Activated naive CD8-positive, alpha-beta T cell treated with anti-CD3 and anti-CD28 coated beads, Interleukin-2, amount 10 ng/mL, durations not matched to agents 7 days and 5 days (primary cell): ENCODE data around the gene MPIG6B. TPM values are rescaled to one million over a fixed set of nuclear protein-coding genes. Genes with fewer than 3 reads are reported as not detected.
A peak's percentile ranks its signal among the peaks of the same experiment; 100 is the strongest.

Experiments used
- ATAC-seq: fragments of 150-1000 bp; cut with Tn5 transposase; one replicate; pipeline ENCODE4 v1.10.0; 2021; ENCODE audit warnings: low read depth, moderate library complexity
- POLR2A ChIA-PET: fragments of 350-600 bp; sonication (Branson Sonifier 250); formaldehyde crosslinking; loops from one replicate; lab custom pipeline; 2021; ENCODE audit warnings: antibody characterized with exemption; lab: Charles Lee
- DNase-seq: peaks from one replicate; pipeline ENCODE4 v3.0.0; 2021
- H3K27ac Mint-ChIP-seq: one replicate; pipeline ENCODE4 v1.8.0; 2022; ENCODE audit warnings: mild to moderate bottlenecking, mixed read lengths
- H3K27me3 Mint-ChIP-seq: one replicate; pipeline ENCODE4 v1.8.0; 2022; ENCODE audit warnings: mild to moderate bottlenecking, moderate library complexity, mixed read lengths
- H3K36me3 Mint-ChIP-seq: one replicate; pipeline ENCODE4 v1.8.0; 2021; ENCODE audit warnings: mild to moderate bottlenecking, mixed read lengths
- H3K4me1 Mint-ChIP-seq: one replicate; pipeline ENCODE4 v1.8.0; 2021; ENCODE audit warnings: mixed read lengths
- H3K4me3 Mint-ChIP-seq: one replicate; pipeline ENCODE4 v1.8.0; 2022; ENCODE audit warnings: mild to moderate bottlenecking, moderate library complexity, mixed read lengths
- H3K9me3 Mint-ChIP-seq: one replicate; pipeline ENCODE4 v1.8.0; 2021; ENCODE audit warnings: mixed read lengths
- total RNA-seq, 2 experiments: library from RNA; stranded (reverse); gene quantifications; one replicate each; pipeline ENCODE4 v1.2.3, GENCODE V29; 2021

MPIG6B gene, protein sequence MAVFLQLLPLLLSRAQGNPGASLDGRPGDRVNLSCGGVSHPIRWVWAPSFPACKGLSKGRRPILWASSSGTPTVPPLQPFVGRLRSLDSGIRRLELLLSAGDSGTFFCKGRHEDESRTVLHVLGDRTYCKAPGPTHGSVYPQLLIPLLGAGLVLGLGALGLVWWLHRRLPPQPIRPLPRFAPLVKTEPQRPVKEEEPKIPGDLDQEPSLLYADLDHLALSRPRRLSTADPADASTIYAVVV
- 1 to 10 TPM; 1.2 to 1.5 TPM for total RNA-seq

DNA sequence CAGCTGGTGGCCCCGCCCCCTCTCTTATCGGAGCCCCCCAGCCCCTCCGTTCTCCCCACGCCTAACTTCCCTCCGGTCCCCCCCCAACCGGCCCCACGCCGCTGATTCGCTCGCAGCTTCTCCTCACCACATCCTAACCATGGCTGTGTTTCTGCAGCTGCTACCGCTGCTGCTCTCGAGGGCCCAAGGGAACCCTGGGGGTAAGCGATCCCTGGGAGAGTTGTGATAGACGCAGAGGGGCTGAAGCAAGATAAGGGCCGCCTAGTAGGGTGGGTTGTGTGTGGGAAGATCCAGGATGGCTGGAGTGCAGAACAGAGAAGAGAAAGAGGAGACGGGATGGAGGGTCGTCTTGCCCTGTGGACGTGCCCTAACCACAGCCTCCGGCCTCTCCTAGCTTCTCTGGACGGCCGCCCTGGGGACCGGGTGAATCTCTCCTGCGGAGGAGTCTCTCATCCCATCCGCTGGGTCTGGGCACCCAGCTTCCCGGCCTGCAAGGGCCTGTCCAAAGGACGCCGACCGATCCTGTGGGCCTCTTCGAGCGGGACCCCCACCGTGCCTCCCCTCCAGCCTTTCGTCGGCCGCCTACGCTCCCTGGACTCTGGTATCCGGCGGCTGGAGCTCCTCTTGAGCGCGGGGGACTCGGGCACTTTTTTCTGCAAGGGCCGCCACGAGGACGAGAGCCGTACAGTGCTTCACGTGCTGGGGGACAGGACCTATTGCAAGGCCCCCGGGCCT lies at the start of gene MPIG6B:
MPIG6B (plus strand) TSS at position 129 of the 735 bp plus-strand sequence; CDS start at position 140, 11 bp downstream.
- peak; percentile 55 for ATAC-seq
- H3K27me3 Mint-ChIP-seq: peaks cover 3% of the 10 kb centered on the region
- POLR2A ChIA-PET: interaction anchor here (0.9 to 9.4 kb wide), 9 partner anchors 9 to 104 kb away, joined by 3 to 137 read pairs (median 4); partner anchors contain the start of genes ABHD16A, CLIC1, GPANK1 and HSPA1B
- peak within 1 kb of the TSS; percentile 85 for H3K27ac Mint-ChIP-seq
- peaks cover 35% of the 10 kb centered on the region for H3K4me1 Mint-ChIP-seq
- peak within 1 kb of the TSS; percentile 69 for H3K4me3 Mint-ChIP-seq
- peak; percentile 51 for DNase-seq
- no peaks in the 10 kb centered on the region for H3K9me3 Mint-ChIP-seq
- H3K36me3 Mint-ChIP-seq: peaks cover 16% of the 10 kb centered on the region

DNA sequence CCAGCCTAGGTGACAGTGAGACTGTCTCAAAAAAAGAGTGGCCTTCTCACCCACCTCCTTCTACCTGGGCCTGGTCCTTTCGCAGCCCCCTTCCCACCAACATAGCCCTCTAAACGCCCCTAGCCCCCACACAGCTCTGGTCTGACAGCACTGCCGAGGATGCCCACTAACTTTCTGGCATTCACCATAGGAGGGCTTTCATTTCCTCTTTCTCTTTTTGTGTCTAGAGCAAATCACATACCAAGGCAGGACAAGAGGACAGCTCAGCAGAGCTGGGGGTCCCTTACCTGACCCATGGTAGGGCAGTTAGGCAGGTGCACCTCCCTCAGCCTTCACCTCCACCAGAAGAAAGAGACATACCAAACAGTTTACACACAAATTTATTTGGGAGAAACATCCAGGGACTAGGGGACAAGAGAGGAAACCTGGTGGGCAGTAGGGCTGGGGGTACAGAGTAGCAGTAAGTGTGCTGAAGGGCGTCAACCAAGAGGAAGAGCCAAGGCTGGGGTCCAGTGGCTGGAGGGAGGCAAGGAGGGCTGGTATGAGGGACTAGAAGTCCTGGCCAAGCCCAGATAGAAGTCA lies 46.8 kb upstream of the MPIG6B start:
- H3K9me3 Mint-ChIP-seq: no peaks in the 10 kb centered on the region
- ATAC-seq (no peak), DNase-seq (no peak)
- H3K27ac Mint-ChIP-seq: peak overlapping the region; percentile 6
- peaks cover 28% of the 10 kb centered on the region for H3K4me1 Mint-ChIP-seq
- H3K27me3 Mint-ChIP-seq: no peaks in the 10 kb centered on the region
- peaks cover 9% of the 10 kb centered on the region for H3K36me3 Mint-ChIP-seq
- POLR2A ChIA-PET: interaction anchor here (0.7 kb wide), 1 partner anchor 129 kb away, joined by 6 read pairs; the partner anchor contains the start of genes ATP6V1G2 and NFKBIL1
- no peak overlapping the region for H3K4me3 Mint-ChIP-seq

DNA sequence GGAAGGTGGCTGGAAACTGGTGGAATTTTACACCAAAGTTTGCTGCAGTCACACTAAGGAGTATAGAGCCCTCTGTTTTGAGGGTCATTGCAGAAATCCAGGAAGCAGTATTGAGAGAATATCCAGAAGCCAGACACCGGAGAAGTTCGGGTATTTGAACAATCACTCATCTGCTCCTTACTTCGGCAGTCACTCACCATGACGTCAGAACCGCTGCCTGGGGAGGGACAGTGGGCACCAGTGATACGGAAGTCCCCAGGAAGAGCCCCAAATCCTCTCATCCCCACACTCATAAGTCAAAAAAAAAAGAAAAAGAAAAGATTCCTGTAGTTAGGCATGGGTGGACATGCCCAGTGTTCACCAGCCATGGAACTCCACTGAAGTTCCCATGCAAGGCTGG lies 46.3 kb upstream of the MPIG6B start:
- no peak for ATAC-seq
- POLR2A ChIA-PET: no interaction called here
- no peaks in the 10 kb centered on the region for H3K27me3 Mint-ChIP-seq
- H3K27ac Mint-ChIP-seq: no peak overlapping the region
- peaks cover 9% of the 10 kb centered on the region for H3K36me3 Mint-ChIP-seq
- DNase-seq: no peak
- peaks cover 30% of the 10 kb centered on the region for H3K4me1 Mint-ChIP-seq
- H3K4me3 Mint-ChIP-seq: no peak overlapping the region
- no peaks in the 10 kb centered on the region for H3K9me3 Mint-ChIP-seq

DNA sequence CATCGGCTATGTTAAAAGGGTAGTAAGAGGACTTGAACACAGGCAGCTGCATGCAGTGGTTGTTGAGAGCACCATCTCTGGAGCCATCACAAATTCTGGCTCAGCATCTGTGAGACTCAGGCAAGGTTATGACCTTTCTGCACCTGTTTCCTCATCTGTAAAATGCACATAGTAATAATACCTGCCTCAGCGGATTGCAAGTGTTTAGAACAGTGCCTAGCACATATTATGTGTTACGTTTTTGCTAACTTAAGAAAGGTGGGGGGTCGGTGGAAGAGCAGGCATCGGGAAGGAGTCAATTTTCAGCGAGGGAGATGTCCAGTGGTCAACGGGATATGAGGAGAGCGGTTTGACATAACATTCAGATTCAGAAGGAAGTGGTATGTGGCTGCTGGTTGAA lies 45.2 kb upstream of the MPIG6B start:
- POLR2A ChIA-PET: interaction anchor here (2.0 kb wide), 1 partner anchor 62 kb away, joined by 7 read pairs; the partner anchor contains the start of gene MSH5
- Mint-ChIP-seq H3K27ac (no peak overlapping the region), H3K27me3 (no peaks in the 10 kb centered on the region), H3K4me1 (peaks cover 30% of the 10 kb centered on the region), H3K36me3 (peaks cover 2% of the 10 kb centered on the region), H3K9me3 (no peaks in the 10 kb centered on the region), H3K4me3 (no peak overlapping the region)
- DNase-seq (no peak), ATAC-seq (no peak)

DNA sequence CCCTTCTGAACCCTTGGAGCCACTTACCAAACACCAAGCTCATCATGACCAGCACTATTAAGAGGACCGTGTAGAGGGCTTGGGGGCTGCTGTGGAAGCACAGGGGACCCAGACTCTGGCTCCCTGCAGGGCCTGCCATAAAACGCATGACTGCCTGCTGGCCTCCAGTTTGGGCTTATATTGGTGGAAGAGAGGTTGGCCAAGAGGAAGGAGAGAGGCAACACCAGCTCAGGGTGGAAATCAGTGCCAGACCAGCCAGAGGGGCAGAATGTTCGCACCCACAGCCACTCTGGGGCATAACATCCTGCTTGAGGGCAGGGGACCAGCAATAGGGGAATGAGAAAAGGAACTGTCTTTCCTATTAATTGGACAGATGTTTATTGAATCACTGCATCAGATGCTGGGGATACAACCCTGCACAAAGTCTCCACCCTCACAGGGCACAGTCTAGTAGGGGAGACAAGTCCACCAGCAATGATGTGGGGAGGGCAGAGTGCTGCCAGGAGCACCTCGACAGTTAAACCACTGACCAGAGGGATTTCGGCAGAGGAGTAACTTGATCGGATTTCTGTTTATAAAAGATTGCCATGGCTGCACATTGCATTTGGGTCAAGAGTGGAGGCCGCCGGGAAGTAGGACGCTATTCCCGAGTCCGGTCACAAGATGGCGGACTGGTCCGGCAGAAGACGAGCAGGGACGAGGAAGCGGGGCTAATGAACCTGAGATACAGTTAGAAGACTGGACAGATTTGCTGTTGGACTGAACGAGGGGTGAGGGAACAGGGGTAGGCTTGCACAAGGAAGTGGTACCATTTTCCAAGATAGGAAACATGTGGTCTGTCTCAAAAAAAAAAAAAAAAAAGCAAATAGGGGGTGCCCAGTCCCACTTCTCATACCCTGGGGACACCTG lies 42.7 kb upstream of the MPIG6B start, which contains the start of gene LY6G5C:
LY6G5C (minus strand) TSS at position 842 of the 909 bp plus-strand sequence; CDS start at position 148, 694 bp downstream.
- peak; percentile 68 for DNase-seq
- Mint-ChIP-seq H3K9me3 (no peaks in the 10 kb centered on the region), H3K27ac (peak within 1 kb of the TSS; percentile 77), H3K27me3 (no peaks in the 10 kb centered on the region), H3K4me3 (peak within 1 kb of the TSS; percentile 79), H3K36me3 (no peaks in the 10 kb centered on the region), H3K4me1 (peaks cover 28% of the 10 kb centered on the region)
- POLR2A ChIA-PET: interaction anchor here (0.6 to 2.7 kb wide), 7 partner anchors 13 to 149 kb away, joined by 3 to 16 read pairs (median 6); partner anchors contain the start of genes ABHD16A, MPIG6B and MSH5
- ATAC-seq: peak; percentile 57

DNA sequence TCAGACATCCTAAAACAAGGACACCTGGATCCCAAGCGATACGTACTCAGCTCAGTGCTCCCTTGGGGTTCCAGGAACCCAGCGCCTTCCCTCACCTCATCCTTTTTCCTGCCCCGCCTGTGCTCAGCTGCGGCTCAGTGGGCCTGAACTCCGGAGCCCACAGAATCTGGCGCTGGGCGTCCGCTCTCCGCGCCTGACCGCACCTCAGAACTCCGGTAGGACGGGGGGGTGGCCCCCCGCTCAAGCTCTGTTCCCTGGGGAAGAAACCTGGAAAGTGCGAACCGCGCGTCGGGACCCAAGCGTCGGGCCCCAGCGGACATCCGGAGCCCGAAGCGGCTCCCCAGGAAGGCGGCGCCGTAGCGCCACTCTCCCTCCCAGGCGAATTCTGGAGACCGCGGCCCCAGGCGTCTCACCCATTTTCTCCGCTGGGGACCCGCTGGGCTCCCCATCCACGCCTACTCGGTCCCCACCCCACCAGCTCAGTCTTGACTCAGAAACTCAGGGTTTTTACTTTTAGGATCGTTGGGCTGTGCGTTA lies 42.0 kb upstream of the MPIG6B start:
- Mint-ChIP-seq H3K4me3 (peak overlapping the region; percentile 79), H3K9me3 (no peaks in the 10 kb centered on the region), H3K36me3 (no peaks in the 10 kb centered on the region), H3K27me3 (no peaks in the 10 kb centered on the region), H3K4me1 (peaks cover 28% of the 10 kb centered on the region), H3K27ac (peak overlapping the region; percentile 77)
- DNase-seq (peak; percentile 64), ATAC-seq (peak; percentile 55)
- POLR2A ChIA-PET: interaction anchor here (0.6 to 2.7 kb wide), 8 partner anchors 13 to 149 kb away, joined by 3 to 16 read pairs (median 6); partner anchors contain the start of genes ABHD16A, MPIG6B and MSH5

DNA sequence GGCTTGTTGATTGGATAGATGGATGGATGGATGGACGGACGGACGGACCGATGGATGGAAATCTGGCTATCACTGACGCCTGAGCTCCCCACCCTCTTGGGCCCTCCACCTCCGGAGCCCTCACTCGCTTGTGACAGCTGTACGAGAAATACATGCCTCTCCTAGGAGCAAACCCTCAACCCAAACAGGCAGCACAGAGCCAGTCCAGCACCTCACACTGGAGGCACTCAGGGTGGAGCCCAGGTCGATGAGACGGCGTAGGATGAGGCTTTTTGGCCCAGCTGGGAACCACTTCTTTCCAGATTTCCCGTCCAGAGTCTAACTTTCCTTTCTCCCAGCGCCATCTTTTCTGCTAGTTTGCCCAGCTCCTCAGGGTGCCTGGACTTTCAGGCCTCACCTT lies 39.6 kb upstream of the MPIG6B start:
- Mint-ChIP-seq H3K9me3 (no peaks in the 10 kb centered on the region), H3K4me1 (peaks cover 23% of the 10 kb centered on the region), H3K4me3 (no peak overlapping the region), H3K27me3 (no peaks in the 10 kb centered on the region), H3K27ac (no peak overlapping the region), H3K36me3 (peaks cover 4% of the 10 kb centered on the region)
- POLR2A ChIA-PET: interaction anchor here (0.7 to 1.2 kb wide), 3 partner anchors 19 to 64 kb away, joined by 3 read pairs; partner anchors contain the start of gene GPANK1
- ATAC-seq: no peak
- no peak for DNase-seq

DNA sequence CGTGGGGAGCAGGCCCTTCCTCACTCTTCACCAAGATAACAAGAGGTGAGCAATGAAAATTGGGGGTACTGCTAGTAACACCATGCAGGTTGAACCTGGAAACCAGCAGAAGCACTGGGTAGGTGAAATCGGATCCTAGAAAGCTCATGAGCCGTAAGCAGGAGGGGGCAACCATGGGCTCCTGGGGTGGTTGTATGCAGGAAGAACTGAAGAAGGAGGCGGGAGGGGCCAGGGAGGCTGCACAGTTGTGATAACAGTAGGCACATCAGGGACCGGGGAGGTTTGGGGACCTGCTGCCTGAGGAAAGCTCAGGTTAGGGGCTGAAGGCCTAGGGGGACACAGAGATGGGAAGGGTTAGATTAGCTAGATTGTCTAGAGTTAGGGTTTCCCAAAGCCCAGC lies 36.7 kb upstream of the MPIG6B start:
- peak overlapping the region; percentile 7 for H3K27ac Mint-ChIP-seq
- DNase-seq (no peak), ATAC-seq (no peak)
- peaks cover 2% of the 10 kb centered on the region for H3K4me1 Mint-ChIP-seq
- H3K36me3 Mint-ChIP-seq: peaks cover 4% of the 10 kb centered on the region
- no peaks in the 10 kb centered on the region for H3K27me3 Mint-ChIP-seq
- no peaks in the 10 kb centered on the region for H3K9me3 Mint-ChIP-seq
- H3K4me3 Mint-ChIP-seq: no peak overlapping the region
- POLR2A ChIA-PET: interaction anchor here (1.1 to 1.6 kb wide), 2 partner anchors 11 to 16 kb away, joined by 3 read pairs; no protein-coding TSS in a partner anchor

DNA sequence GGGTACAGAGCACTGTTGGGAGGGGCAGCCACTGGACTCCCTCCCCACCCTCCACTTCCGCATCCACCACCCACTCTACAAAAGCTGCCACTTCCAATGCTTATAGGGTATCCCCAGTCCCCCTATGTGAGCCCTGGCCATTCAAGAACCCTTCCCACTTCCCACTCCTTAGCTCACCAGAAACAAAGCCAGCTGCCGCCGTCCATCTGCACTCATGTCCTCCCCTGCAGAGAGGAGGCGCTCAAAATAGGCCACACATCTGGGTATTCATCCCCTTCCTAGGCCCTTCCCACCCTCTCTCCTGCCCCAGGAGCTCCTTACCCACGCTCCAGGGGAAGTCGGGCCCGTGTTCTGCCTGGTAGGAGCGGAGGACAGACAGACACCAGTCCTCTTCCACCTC lies 35.9 kb upstream of the MPIG6B start:
- Mint-ChIP-seq H3K9me3 (no peaks in the 10 kb centered on the region), H3K4me3 (no peak overlapping the region), H3K36me3 (peaks cover 4% of the 10 kb centered on the region), H3K27ac (no peak overlapping the region), H3K27me3 (no peaks in the 10 kb centered on the region), H3K4me1 (no peaks in the 10 kb centered on the region)
- POLR2A ChIA-PET: interaction anchor here (1.1 kb wide), 1 partner anchor 12 kb away, joined by 3 read pairs; no protein-coding TSS in a partner anchor
- DNase-seq (no peak), ATAC-seq (no peak)

DNA sequence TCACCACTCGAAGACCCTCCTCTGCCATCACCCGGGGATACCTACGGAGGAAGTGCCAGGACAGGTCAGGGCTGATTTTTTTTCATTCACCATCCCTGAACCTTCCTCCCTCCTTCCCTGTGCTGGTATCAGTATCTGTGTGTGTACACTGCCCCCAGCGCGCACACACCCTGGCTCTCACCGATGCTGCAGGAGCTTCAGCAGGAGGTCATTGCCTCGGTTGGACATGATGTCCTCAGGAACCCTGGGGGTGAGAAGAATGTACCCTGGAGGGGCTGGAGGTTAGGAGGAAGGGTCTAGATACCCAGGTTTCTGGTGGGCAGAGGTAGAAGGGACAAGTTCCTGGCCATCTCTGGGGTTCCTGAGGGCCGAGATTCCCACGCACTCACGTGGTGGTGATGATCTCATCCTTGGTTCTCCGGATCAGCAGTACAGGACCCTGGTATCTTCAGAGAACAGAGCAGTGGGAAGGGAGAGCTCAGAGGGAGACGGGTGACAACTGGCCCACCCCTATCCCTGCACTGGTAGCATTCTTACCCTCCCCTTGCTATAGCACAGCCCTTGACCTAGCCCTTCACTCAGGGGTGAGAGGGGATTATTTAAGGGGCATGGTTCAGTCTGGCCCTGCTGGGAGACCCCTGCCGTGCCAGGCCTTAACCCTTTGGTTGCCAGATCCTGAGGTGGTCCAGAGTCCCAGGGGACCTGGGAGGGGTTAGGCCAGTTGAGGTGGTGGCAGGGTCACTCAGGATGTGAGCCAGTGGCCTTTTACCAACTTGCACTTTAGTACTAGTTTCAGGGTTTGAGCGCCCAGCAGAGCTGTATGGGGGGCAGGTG lies 35.1 kb upstream of the MPIG6B start:
- H3K4me1 Mint-ChIP-seq: no peaks in the 10 kb centered on the region
- POLR2A ChIA-PET: no interaction called here
- H3K36me3 Mint-ChIP-seq: peaks cover 4% of the 10 kb centered on the region
- no peak for ATAC-seq
- DNase-seq: no peak
- no peak overlapping the region for H3K4me3 Mint-ChIP-seq
- H3K27me3 Mint-ChIP-seq: no peaks in the 10 kb centered on the region
- no peaks in the 10 kb centered on the region for H3K9me3 Mint-ChIP-seq
- H3K27ac Mint-ChIP-seq: no peak overlapping the region

DNA sequence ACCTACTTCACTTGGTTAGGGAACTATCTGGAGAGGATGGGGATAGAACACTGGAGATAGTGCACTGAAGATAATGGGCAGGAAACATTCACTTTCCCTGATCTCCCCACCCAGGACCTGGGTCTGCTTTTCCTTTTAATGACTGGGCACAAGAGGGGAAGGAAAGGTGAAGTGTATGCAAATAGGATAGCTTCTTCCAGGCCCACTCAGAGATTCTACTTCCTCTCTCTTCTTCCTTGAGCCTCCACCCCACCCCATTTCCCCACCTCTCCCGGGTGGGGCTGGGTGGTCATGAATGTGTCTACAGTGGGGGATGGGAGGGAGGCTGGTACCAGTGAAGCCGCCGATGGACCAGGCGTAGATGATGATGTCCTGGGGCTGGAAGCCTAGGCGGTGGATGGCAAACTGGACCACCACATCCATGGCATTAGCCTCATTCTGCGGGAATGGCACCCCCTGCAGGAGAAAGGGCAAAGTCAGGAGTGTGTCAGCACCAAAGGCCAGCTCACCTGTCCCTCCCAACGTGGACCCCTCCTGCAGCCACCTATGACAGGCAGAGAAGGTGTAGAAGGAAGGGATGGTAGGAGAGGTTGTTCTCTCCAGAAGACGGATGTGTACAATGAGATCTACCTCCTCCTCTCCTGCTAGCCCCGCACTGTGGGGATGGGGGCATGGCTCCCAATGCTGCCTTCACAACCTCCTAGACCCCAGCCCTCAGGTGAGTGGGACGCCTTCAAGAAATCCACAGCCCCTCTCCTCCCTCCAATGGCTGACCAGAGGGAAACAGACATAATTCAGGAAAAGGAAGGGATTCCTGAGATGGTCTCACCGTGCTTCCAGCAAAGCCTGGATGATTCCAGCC lies 33.7 kb upstream of the MPIG6B start:
- POLR2A ChIA-PET: interaction anchor here (1.1 kb wide), 1 partner anchor 50 kb away, joined by 3 read pairs; the partner anchor contains the start of gene MSH5
- Mint-ChIP-seq H3K27me3 (no peaks in the 10 kb centered on the region), H3K36me3 (peaks cover 5% of the 10 kb centered on the region), H3K9me3 (no peaks in the 10 kb centered on the region), H3K4me1 (no peaks in the 10 kb centered on the region), H3K4me3 (no peak overlapping the region), H3K27ac (peak overlapping the region; percentile 41)
- ATAC-seq (peak; percentile 33), DNase-seq (no peak)
